ENCODE data around the gene SLTM. TPM values are rescaled to one million over a fixed set of nuclear protein-coding genes. Genes with fewer than 3 reads are reported as not detected.
"Not testable (repeated sequence)": the region's sequence is repeated elsewhere in the genome, so short reads cannot be mapped to it uniquely, and the experiment has no call there.

The SLTM gene
- polyA plus RNA-seq, 3 donors: 26.5 to 105 (median 34.3) TPM

DNA sequence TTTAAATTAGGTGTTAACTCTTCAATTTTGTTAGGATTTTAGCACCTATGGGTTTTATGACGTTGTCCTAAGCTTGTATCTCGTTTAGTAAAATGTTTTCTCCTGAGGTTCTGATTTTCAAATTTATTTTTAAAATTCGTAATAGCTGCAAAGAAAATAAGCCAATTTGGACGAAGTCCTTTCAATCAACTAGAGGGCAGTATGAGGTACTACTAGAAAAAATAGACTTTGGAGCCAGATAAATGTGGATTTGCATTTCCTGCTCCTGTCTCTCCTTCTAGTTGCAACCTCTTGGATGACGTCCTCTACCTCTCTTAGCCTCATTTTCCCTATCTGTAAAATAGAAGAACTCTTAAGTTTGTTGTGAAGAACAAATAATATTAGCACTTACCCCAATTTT, 81.1 kb downstream of the SLTM start:
- intact Hi-C loops (cut with micrococcal nuclease): no loop called here
- no peaks in the 10 kb centered on the region for H3K9me3 ChIP-seq (replicated peaks in 1 of 2; ENCODE audit: control insufficient read depth in 1 of 2, insufficient read depth in 1 of 2, low read length in 2 of 2)
- H2AFZ ChIP-seq (ENCODE audit: insufficient read depth, low read depth, low read length, poor library complexity, severe bottlenecking): no peak overlapping the region
- no peaks in the 10 kb centered on the region for H4K20me1 ChIP-seq (ENCODE audit: insufficient read depth, low read length)
- H3K4me1 Mint-ChIP-seq: peaks cover 7% of the 10 kb centered on the region
- H3K36me3 ChIP-seq (replicated peaks in 1 of 2; ENCODE audit: control insufficient read depth in 1 of 2, insufficient read depth in 2 of 2, low read length in 2 of 2): peaks cover 16 to 40% of the 10 kb centered on the region in 2 donors
- H3K4me1 ChIP-seq (ENCODE audit: control insufficient read depth in 1 of 2, insufficient read depth in 2 of 2, low read length in 2 of 2): no peaks in the 10 kb centered on the region
- H3K4me3 Mint-ChIP-seq: no peak overlapping the region
- no peaks in the 10 kb centered on the region for H3K27me3 ChIP-seq (ENCODE audit: control insufficient read depth in 2 of 2, insufficient read depth in 2 of 2, low read length in 2 of 2)
- H3K27ac Mint-ChIP-seq: no peak overlapping the region
- H3K36me3 Mint-ChIP-seq: peaks cover 36 to 68% of the 10 kb centered on the region in 2 donors
- no CpG with 5 or more reads among the region's 5 CpGs for WGBS (ENCODE audit: insufficient coverage)
- H3K27ac ChIP-seq (ENCODE audit: low read depth in 1 of 2, low read length in 2 of 2): no peak overlapping the region
- TF ChIP-seq, protein P1, sequence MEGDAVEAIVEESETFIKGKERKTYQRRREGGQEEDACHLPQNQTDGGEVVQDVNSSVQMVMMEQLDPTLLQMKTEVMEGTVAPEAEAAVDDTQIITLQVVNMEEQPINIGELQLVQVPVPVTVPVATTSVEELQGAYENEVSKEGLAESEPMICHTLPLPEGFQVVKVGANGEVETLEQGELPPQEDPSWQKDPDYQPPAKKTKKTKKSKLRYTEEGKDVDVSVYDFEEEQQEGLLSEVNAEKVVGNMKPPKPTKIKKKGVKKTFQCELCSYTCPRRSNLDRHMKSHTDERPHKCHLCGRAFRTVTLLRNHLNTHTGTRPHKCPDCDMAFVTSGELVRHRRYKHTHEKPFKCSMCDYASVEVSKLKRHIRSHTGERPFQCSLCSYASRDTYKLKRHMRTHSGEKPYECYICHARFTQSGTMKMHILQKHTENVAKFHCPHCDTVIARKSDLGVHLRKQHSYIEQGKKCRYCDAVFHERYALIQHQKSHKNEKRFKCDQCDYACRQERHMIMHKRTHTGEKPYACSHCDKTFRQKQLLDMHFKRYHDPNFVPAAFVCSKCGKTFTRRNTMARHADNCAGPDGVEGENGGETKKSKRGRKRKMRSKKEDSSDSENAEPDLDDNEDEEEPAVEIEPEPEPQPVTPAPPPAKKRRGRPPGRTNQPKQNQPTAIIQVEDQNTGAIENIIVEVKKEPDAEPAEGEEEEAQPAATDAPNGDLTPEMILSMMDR (IDR thresholded peaks at IDR 0.05): peak; percentile 10
- no peak overlapping the region for H3K9ac ChIP-seq (ENCODE audit: insufficient read depth, low read length, poor library complexity, severe bottlenecking)
- H3K27me3 Mint-ChIP-seq (ENCODE audit: low read depth in 3 of 3): peaks cover 0 to 1% (median 0%) of the 10 kb centered on the region in 3 donors
- H3K79me2 ChIP-seq (ENCODE audit: insufficient read depth, low read length): no peaks in the 10 kb centered on the region
- H3K4me2 ChIP-seq (replicated peaks; ENCODE audit: extremely low read depth, low read length, poor library complexity, severe bottlenecking): no peak overlapping the region
- H3K4me3 ChIP-seq (replicated peaks in 1 of 3; ENCODE audit: low read depth in 2 of 3, low read length in 3 of 3): no peak overlapping the region
- no peaks in the 10 kb centered on the region for H3K9me3 Mint-ChIP-seq
- DNase-seq: no peak

DNA sequence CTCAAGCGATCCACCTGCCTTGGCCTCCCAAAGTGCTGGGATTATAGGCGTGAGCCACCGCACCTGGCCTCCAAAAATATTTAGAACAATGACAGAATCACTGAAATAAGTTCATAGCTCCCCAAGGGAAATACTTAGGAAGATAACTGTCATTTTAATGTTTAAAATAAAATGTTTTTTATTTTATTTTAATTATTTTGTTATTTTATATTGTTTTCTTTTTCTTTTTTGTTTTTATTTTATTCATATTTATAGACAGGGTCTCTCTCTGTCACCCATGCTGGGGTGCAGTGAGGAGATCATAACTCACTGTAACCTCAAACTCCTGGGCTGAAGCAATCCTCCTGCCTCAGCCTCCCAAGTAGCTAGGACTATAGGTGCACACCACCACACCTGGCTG, 82.3 kb downstream of the SLTM start:
- H3K4me3 Mint-ChIP-seq; H3K4me3 ChIP-seq (replicated peaks in 1 of 3; ENCODE audit: low read depth in 2 of 3, low read length in 3 of 3); H3K79me2 ChIP-seq (ENCODE audit: insufficient read depth, low read length); H3K9ac ChIP-seq (ENCODE audit: insufficient read depth, low read length, poor library complexity, severe bottlenecking); H3K9me3 ChIP-seq (replicated peaks in 1 of 2; ENCODE audit: control insufficient read depth in 1 of 2, insufficient read depth in 1 of 2, low read length in 2 of 2); H3K27ac ChIP-seq (ENCODE audit: low read depth in 1 of 2, low read length in 2 of 2); H3K9me3 Mint-ChIP-seq; H2AFZ ChIP-seq (ENCODE audit: insufficient read depth, low read depth, low read length, poor library complexity, severe bottlenecking); intact Hi-C loops (cut with micrococcal nuclease); H3K27me3 Mint-ChIP-seq (ENCODE audit: low read depth in 3 of 3); H3K4me1 Mint-ChIP-seq; H3K4me2 ChIP-seq (replicated peaks; ENCODE audit: extremely low read depth, low read length, poor library complexity, severe bottlenecking); H3K27ac Mint-ChIP-seq; H3K27me3 ChIP-seq (ENCODE audit: control insufficient read depth in 2 of 2, insufficient read depth in 2 of 2, low read length in 2 of 2); H3K4me1 ChIP-seq (ENCODE audit: control insufficient read depth in 1 of 2, insufficient read depth in 2 of 2, low read length in 2 of 2); DNase-seq; H4K20me1 ChIP-seq (ENCODE audit: insufficient read depth, low read length): not testable (repeated sequence)
- peaks cover 15 to 45% of the 10 kb centered on the region in 2 donors for H3K36me3 ChIP-seq (replicated peaks in 1 of 2; ENCODE audit: control insufficient read depth in 1 of 2, insufficient read depth in 2 of 2, low read length in 2 of 2)
- WGBS (ENCODE audit: insufficient coverage): no CpG with 5 or more reads among the region's 3 CpGs
- peaks cover 37 to 64% of the 10 kb centered on the region in 2 donors for H3K36me3 Mint-ChIP-seq

All from CD14-positive monocyte (primary cell).